Skin epidermis (tissue), 12 donors: ENCODE results near the gene ZNF628.
A peak's percentile ranks its signal among the peaks of the same experiment; 100 is the strongest.

Experiments
- H3K27ac ChIP-seq, 21 experiments: fragments of 200-600 bp; sonication (generic) in 11 of 21; one replicate each; pipeline ENCODE4 v1.5.0; 2020; ENCODE audit warnings: mild to moderate bottlenecking in 3 of 21, inconsistent platforms in 2 of 21, moderate library complexity in 2 of 21
- H3K4me3 ChIP-seq, 7 experiments: fragments of 200-600 bp; sonication (generic) in 2 of 7; one replicate each; pipeline ENCODE4 v1.5.0; 2020; ENCODE audit warnings: inconsistent platforms in 2 of 7, mild to moderate bottlenecking in 2 of 7, moderate library complexity in 1 of 7

Gene ZNF628

GRCh38 chr19:55482156-55482961 is 5.9 kb downstream of the ZNF628 start:
- H3K27ac ChIP-seq: no peak overlapping the region
- no peak overlapping the region for H3K4me3 ChIP-seq

DNA sequence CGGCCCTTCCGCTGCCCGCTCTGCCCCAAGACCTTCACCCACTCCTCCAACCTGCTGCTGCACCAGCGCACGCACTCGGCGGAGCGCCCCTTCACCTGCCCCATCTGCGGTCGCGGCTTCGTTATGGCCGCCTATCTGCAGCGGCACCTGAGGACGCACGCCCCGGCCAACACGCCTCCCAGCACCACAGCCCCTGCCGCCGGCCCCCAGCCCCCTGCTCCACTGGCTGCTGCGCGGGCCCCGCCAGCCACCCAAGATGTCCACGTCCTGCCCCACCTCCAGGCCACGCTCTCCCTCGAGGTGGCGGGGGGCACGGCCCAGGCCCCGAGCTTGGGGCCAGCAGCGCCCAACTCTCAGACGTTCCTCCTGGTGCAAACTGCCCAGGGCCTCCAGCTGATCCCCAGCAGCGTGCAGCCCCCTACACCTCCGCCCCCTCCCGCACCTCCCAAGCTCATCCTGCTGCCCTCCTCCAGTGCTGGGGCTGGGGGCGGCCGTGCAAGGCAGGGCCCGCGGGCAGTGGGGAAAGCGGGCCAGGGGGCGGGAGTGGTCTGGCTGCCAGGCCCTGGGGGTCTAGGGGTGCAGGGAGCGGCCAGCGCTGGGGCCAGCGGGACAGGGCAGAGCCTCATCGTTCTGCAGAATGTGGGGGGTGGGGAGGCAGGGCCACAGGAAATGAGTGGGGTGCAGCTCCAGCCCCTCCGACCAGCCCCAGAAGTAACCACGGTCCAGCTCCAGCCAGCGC is 6.7 kb downstream of the ZNF628 start:
- no peak overlapping the region for H3K4me3 ChIP-seq
- no peak overlapping the region for H3K27ac ChIP-seq

GRCh38 chr19:55483706-55484592 is 7.5 kb downstream of the ZNF628 start:
- Histone ChIP-seq H3K27ac (peak overlapping the region in 8 of 21 experiments; percentile 69 to 90 (median 82)), H3K4me3 (peak overlapping the region in 6 of 7 experiments; percentile 37 to 63 (median 45))

DNA sequence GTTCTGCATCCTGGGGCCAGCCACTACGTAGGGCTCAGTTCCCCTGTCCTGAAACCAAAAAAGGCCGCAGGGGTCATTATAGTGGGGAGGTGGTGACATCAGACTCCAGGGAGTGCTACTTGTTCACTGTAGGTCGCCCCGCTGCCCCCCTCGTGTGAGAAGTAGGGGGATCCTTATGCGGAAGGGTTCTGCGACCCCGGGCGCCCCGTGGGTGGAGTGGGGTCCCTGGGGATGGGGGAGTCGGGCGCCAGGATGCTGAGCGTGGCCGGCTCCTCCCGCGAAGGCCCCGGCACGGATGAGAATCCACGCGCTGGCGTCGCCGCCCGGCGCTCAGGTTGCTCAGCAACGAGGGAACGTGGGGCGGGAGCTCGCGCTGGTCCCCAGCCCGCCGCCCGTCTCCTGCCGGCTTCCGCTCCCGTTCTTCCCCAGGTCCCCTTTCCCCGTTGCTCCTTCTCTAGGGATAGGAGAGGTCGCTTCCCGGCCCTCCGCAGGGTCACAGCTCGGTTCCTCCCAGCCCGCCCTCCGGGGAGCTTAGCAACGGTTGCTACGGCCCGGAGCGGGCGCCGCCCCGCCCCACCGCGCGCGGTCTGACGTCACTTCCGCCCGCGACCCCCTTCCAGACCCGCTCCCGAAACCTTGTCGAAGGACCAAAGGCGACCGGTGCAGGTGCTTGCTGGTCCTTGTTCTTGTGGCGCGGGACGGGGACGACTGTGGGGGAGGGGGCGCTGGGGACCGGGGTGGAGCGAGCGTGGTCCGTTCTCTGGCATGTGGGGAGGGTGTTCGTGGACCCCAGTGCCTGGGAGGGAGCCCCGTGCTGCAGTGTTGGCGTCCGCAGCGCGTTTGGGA is 8.4 kb downstream of the ZNF628 start, which contains the start of gene NAT14:
NAT14 (plus strand) TSS at position 596 of the 846 bp plus-strand sequence. CDS start 521 bp downstream, outside the sequence.
- Histone ChIP-seq H3K4me3 (peak within 1 kb of the TSS; percentile 37 to 63 (median 45)), H3K27ac (peak within 1 kb of the TSS; percentile 45 to 90 (median 80))

- peak overlapping the region; percentile 45 to 90 (median 80) for H3K27ac ChIP-seq
- peak overlapping the region; percentile 37 to 63 (median 45) for H3K4me3 ChIP-seq
Measured at GRCh38 chr19:55485439-55486011, 9.1 kb downstream of the ZNF628 start.

GRCh38 chr19:55486043-55486970 is 9.9 kb downstream of the ZNF628 start:
- H3K27ac ChIP-seq: peak overlapping the region; percentile 44 to 90 (median 80)
- H3K4me3 ChIP-seq: no peak overlapping the region

GRCh38 chr19:55486971-55487923 is 10.8 kb downstream of the ZNF628 start:
- Histone ChIP-seq H3K4me3 (no peak overlapping the region), H3K27ac (peak overlapping the region; percentile 44 to 89 (median 80))

GRCh38 chr19:55487924-55488687 is 11.7 kb downstream of the ZNF628 start, which contains the start of gene SSC5D:
Gene SSC5D (plus strand): TSS chr19:55488436. CDS start chr19:55488590, 154 bp downstream.
- peak within 1 kb of the TSS in 20 of 21 experiments; percentile 45 to 89 (median 80) for H3K27ac ChIP-seq
- no peak within 1 kb of the TSS for H3K4me3 ChIP-seq

DNA sequence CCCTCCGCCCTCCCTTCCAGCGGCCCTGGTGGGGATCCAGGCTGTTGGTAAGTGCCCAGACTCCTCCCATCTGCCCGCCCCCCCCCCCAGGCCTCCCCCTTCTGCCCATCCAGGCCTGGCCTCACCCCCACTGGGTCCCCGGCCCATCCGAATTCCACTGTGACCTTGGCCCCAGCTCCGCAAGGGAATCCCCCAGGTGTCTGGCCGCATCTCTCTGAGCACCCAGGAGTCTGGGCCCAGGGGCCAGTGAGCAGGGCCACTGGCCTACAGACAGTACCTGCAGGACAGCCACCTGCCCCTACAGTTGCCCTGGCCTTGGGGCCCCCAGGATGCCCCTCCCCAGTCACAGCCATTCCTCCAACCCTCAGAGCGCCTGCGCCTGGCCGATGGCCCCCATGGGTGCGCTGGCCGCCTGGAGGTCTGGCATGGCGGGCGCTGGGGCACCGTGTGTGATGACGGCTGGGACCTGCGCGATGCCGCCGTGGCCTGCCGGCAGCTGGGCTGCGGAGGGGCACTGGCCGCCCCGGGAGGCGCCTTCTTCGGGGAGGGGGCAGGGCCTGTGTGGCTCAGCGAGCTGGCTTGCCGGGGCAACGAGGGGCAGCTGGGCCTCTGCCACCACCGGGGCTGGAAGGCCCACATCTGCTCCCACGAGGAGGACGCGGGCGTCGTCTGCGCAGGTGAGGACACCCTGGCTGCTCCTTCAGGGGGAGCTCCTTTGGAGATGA is 12.7 kb downstream of the ZNF628 start:
- Histone ChIP-seq H3K4me3 (no peak overlapping the region), H3K27ac (peak overlapping the region in 12 of 21 experiments; percentile 14 to 89 (median 60))

GRCh38 chr19:55489711-55490477 is 13.5 kb downstream of the ZNF628 start:
- Histone ChIP-seq H3K27ac (peak overlapping the region in 3 of 21 experiments; percentile 10 to 52 (median 42)), H3K4me3 (no peak overlapping the region)

DNA sequence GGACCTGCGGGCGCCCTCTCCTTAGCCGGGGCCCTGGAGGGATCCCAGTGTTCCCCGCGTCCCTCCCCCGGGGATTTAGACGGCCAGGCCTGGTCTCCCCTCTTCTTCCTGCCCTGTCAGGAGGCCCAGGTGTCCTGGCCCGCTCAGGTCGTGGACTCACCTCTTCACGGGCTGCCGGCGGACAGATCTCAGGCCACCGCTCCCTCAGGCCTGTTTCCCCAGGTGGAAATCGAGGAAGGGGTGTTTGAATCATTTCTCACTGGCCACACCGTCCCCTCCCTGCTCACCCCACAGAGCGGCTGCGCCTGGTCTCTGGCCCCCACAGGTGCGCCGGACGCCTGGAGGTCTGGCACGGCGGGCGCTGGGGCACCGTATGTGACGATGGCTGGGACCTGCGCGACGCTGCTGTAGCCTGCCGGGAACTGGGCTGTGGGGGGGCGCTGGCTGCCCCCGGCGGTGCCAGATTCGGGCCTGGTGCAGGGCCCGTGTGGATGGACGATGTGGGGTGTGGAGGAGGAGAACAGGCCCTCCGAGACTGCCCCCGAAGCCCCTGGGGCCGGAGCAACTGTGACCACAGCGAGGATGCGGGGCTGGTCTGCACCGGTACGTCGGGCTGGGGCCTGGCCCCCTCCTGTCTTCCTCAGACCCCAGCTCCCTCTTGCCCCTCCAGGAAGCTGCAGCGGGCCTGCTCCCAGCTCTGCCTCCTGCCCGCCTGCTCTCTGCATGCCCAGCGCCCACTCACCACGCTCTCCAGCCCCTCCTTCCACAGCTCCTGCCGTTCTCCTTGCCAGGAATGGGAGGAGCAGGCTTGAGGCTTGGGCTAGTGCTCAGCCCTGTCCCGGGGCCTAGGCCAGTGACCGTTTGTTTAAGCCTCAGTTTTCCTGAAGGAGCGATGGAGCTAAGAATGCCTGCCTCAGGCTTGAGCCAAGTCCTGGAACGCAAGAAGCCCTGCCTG is 14.3 kb downstream of the ZNF628 start:
- Histone ChIP-seq H3K27ac (peak overlapping the region in 6 of 21 experiments; percentile 14 to 49 (median 18)), H3K4me3 (no peak overlapping the region)

DNA sequence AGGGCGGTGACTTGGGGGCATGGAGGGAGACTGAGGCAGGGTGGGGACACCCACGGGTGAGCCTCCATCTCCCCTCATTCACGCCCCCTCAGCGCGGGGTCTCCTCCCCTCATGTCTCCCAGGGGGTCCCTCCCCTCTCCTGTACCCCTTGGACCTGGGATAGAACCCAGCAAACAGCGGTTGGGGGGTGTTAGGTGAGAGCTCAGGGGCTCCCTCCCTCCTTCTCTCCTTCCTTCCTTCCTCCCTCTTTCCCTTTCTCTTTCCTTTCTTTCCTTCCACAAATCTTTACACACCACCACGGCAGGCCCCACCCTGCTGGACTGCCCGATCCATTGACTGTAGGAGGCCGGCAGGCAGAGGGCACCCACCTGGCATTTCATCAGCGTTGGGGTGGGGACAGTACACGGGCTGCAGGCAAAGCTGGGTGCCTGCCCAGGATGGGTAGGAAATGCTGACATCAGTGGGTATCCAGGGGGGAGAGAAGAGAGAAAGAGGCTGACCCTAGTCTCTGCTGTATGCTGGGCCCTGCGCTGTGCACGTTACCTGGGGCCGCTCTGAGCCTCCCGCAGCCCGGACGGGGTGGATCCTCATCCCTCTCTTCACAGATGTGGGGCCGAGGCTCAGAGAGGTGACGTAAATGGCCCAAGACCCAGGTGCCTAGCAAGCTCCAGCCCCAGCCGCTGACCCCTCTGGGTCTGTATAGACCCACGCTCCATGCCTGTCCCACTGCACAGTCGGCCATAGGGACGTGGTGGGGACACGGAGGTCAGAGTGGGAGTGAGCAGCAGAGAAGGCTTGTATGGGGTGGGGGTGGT is 15.3 kb downstream of the ZNF628 start:
- H3K27ac ChIP-seq: peak overlapping the region in 6 of 21 experiments; percentile 14 to 49 (median 18)
- H3K4me3 ChIP-seq: no peak overlapping the region
